Keratinocyte (primary cell): Measurements from ENCODE around the gene E4F1. TPM values are rescaled to one million over a fixed set of nuclear protein-coding genes. Genes with fewer than 3 reads are reported as not detected.

Source experiments
- DNase-seq: peaks from one replicate; pipeline ENCODE4 v3.0.0-alpha.2; 2011; ENCODE audit warnings: low read depth, missing footprints, low spot score
- FAIRE-seq: peaks from 2 replicates; lab custom pipeline; 2011; peaks lifted over from hg19 to GRCh38; lab: Jason Lieb, UNC
- H2AFZ ChIP-seq: 2 replicates; pipeline ENCODE4 v1.6.0; 2012; ENCODE audit warnings: low read length, control low read depth, inconsistent platforms; ENCODE audit not compliant: control insufficient read depth
- H3K27ac ChIP-seq: 2 replicates; pipeline ENCODE4 v1.5.1; 2011; ENCODE audit warnings: low read length; ENCODE audit not compliant: control insufficient read depth, insufficient read depth
- H3K27me3 ChIP-seq: 3 replicates; pipeline ENCODE4 v1.6.0; 2011; ENCODE audit warnings: low read length; ENCODE audit not compliant: control insufficient read depth, insufficient read depth; ENCODE audit errors: extremely low read depth
- H3K36me3 ChIP-seq, 2 experiments: 2 replicates in 1 of 2; 3 replicates in 1 of 2; pipeline ENCODE4 v1.5.1; 2011; ENCODE audit warnings: low read length in 2 of 2, mild to moderate bottlenecking in 1 of 2; ENCODE audit not compliant: control insufficient read depth in 2 of 2, insufficient read depth in 2 of 2; ENCODE audit errors: extremely low read depth in 1 of 2
- H3K4me1 ChIP-seq: 3 replicates; pipeline ENCODE4 v1.5.1; 2011; ENCODE audit warnings: low read length; ENCODE audit not compliant: control insufficient read depth, insufficient read depth; ENCODE audit errors: extremely low read depth
- H3K4me2 ChIP-seq: 3 replicates; pipeline ENCODE4 v1.6.0; 2011; ENCODE audit warnings: low read depth, low read length; ENCODE audit not compliant: control insufficient read depth, insufficient read depth; ENCODE audit errors: extremely low read depth
- H3K4me3 ChIP-seq, 3 experiments: fragments of 200-600 bp in 1 of 3; sonication (generic) in 1 of 3; 2 replicates in 2 of 3; 3 replicates in 1 of 3; pipeline ENCODE4 v1.5.1; 2011 to 2016; ENCODE audit warnings: low read length in 3 of 3, mild to moderate bottlenecking in 3 of 3, control low read depth in 2 of 3, inconsistent platforms in 1 of 3, low read depth in 1 of 3, mixed read lengths in 1 of 3, mixed run types in 1 of 3, moderate library complexity in 1 of 3; ENCODE audit not compliant: control insufficient read depth in 2 of 3, insufficient read depth in 2 of 3; ENCODE audit errors: extremely low read depth in 1 of 3
- H3K79me2 ChIP-seq: 2 replicates; pipeline ENCODE4 v1.6.0; 2012; ENCODE audit warnings: low read length; ENCODE audit not compliant: control insufficient read depth, insufficient read depth
- H3K9ac ChIP-seq: 3 replicates; pipeline ENCODE4 v1.6.0; 2011; ENCODE audit warnings: low read length; ENCODE audit not compliant: control insufficient read depth, insufficient read depth; ENCODE audit errors: extremely low read depth
- H3K9me1 ChIP-seq: 3 replicates; pipeline ENCODE4 v1.6.0; 2011; ENCODE audit warnings: low read length; ENCODE audit not compliant: control insufficient read depth, insufficient read depth; ENCODE audit errors: extremely low read depth
- H3K9me3 ChIP-seq: 2 replicates; pipeline ENCODE4 v1.5.1; 2012; ENCODE audit warnings: low read depth, low read length; ENCODE audit not compliant: control insufficient read depth
- H4K20me1 ChIP-seq: 3 replicates; pipeline ENCODE4 v1.6.0; 2011; ENCODE audit warnings: low read length; ENCODE audit not compliant: control insufficient read depth, insufficient read depth; ENCODE audit errors: extremely low read depth
- CTCF ChIP-seq, 3 experiments: IDR thresholded peaks in 1 of 3; conservative IDR thresholded peaks in 1 of 3; optimal IDR thresholded peaks in 1 of 3; 2 replicates in 2 of 3; 3 replicates in 1 of 3; pipeline versions ENCODE3 to v1.5.1; 2011; ENCODE audit warnings: low read length in 3 of 3, mild to moderate bottlenecking in 3 of 3, moderate library complexity in 2 of 3, control low read depth in 1 of 3, inconsistent platforms in 1 of 3; ENCODE audit not compliant: insufficient read depth in 2 of 3; ENCODE audit errors: extremely low read depth in 1 of 3
- EZH2 ChIP-seq: IDR thresholded peaks from one replicate; pipeline ENCODE4 v1.6.1; 2012; ENCODE audit warnings: inconsistent platforms, mild to moderate bottlenecking, low read length, moderate library complexity
- dilution Hi-C: fragments of 300-500 bp; cut with MboI; formaldehyde crosslinking; loops from one replicate; pipeline ENCODE4 v1.7.0; 2020; ENCODE audit warnings: low sequenced_read_pairs; ENCODE audit not compliant: extremely low pct_ligation_motif_present
- polyA plus RNA-seq, 5 experiments: library from polyadenylated mRNA; depleted of rRNA in 3 of 5; stranded (reverse) in 3 of 5; stranded (forward) in 1 of 5; unstranded in 1 of 5; fragments of >200 nt; gene quantifications; 1 replicate in 1 of 5; 2 replicates in 3 of 5; 3 replicates in 1 of 5; pipeline versions ENCODE4 v1.2.1 to v1.2.3, GENCODE V29; 2011 to 2012; ENCODE audit warnings: missing spikeins in 2 of 5, low read depth in 1 of 5, low replicate concordance in 1 of 5

Gene E4F1
- polyA plus RNA-seq, 1 donor (not counting 4 experiments of a cell fraction or from before 2014, with no cell fraction given): 10.5 TPM

DNA sequence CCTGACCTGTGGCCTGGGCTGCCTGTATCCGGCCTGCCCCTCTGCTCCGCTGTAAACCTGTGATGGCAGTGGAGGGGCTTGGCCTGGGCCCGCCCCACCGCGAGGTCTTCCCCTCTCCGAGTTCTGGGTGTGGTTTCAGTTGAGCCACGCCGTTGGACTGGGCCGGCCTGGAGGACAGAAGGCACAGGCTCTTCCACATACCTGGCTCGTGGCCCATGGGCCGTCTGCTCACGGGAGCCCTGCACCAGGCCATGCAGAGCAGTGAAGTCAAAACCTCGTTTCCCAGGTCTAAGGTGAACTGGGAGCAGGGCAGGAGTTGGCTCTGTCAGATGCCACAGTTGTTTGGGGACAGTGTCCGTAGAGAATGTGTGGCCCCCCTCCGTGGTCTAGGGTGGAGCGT, 50.1 kb downstream of the E4F1 start:
- dilution Hi-C loops: no loop called here
- peaks cover 2% of the 10 kb centered on the region for H4K20me1 ChIP-seq
- FAIRE-seq (no peak), DNase-seq (no peak)
- no peaks in the 10 kb centered on the region for H3K27me3 ChIP-seq
- H3K9me1 ChIP-seq: no peaks in the 10 kb centered on the region
- peaks cover 7% of the 10 kb centered on the region for H3K79me2 ChIP-seq
- H3K27ac ChIP-seq: no peak overlapping the region
- no peak overlapping the region for H2AFZ ChIP-seq
- H3K4me2 ChIP-seq: no peak overlapping the region
- no peak overlapping the region for H3K9ac ChIP-seq
- H3K4me1 ChIP-seq: peaks cover 9% of the 10 kb centered on the region
- peaks cover 0 to 1% of the 10 kb centered on the region in 2 experiments for H3K36me3 ChIP-seq
- H3K9me3 ChIP-seq: no peaks in the 10 kb centered on the region
- no peak for TF ChIP-seq EZH2
- no peak overlapping the region for H3K4me3 ChIP-seq

DNA sequence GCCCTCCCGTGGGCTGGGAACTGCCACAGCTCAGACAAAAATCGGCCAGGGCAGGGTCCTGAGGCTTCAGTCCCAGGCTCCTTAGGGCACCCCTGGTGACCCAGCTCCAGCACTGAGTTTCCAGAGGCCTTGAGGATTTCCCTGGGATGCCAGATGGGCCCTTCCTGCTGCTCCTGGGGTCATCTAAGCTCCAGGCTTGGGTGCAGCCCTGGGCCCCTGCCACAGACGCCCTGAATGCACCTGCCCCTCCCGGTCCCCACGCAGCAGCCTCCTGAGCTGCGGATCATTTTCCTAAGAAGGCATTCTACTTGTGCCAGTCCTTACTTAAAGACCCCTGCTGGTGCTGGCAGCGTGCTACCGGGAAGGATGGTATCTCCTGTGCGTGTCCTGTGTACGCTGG, 50.5 kb downstream of the E4F1 start:
- H3K4me1 ChIP-seq: peaks cover 9% of the 10 kb centered on the region
- no peak overlapping the region for H3K4me2 ChIP-seq
- H3K27ac ChIP-seq: no peak overlapping the region
- H3K36me3 ChIP-seq: peaks cover 0 to 1% of the 10 kb centered on the region in 2 experiments
- no peak overlapping the region for H2AFZ ChIP-seq
- H4K20me1 ChIP-seq: peaks cover 2% of the 10 kb centered on the region
- H3K79me2 ChIP-seq: peaks cover 7% of the 10 kb centered on the region
- dilution Hi-C loops: no loop called here
- no peak overlapping the region for H3K4me3 ChIP-seq
- no peak for FAIRE-seq
- no peak overlapping the region for H3K9ac ChIP-seq
- no peaks in the 10 kb centered on the region for H3K9me3 ChIP-seq
- H3K27me3 ChIP-seq: no peaks in the 10 kb centered on the region
- no peaks in the 10 kb centered on the region for H3K9me1 ChIP-seq
- TF ChIP-seq CTCF (optimal IDR thresholded peaks at IDR 0.05 in 1 of 3, IDR thresholded peaks at IDR 0.05 in 1 of 3, conservative IDR thresholded peaks at IDR 0.05 in 1 of 3; ENCODE audit: extremely low read depth in 1 of 3, insufficient read depth in 2 of 3, low read length in 3 of 3): no peak
- TF ChIP-seq EZH2: no peak
- no peak for DNase-seq
